Astrocyte of the spinal cord (primary cell): ENCODE data around the gene APBA2.
A peak's percentile ranks its signal among the peaks of the same experiment; 100 is the strongest.

ENCODE experiments used
- DNase-seq: peaks from one replicate; pipeline ENCODE4 v3.0.0; 2011; ENCODE audit warnings: low read depth, low spot score
- H3K4me3 ChIP-seq: 2 replicates; pipeline ENCODE4 v1.5.1; 2011; ENCODE audit warnings: low read depth, mild to moderate bottlenecking, low read length, moderate library complexity
- CTCF ChIP-seq: IDR thresholded peaks from 2 replicates; pipeline ENCODE4 v1.5.1; 2012; ENCODE audit warnings: low read depth, mild to moderate bottlenecking, low read length, inconsistent platforms
- in situ Hi-C: cut with HindIII; loops from 2 replicates; pipeline ENCODE4 v1.10.0; 2017; ENCODE audit warnings: low sequenced_read_pairs

The APBA2 gene

GRCh38 chr15:29087521-29088285 is 201.9 kb downstream of the APBA2 start:
- no peak for TF ChIP-seq CTCF
- DNase-seq: no peak
- no peak overlapping the region for H3K4me3 ChIP-seq
- in situ Hi-C loops: no loop called here

GRCh38 chr15:29088666-29089065 is 202.9 kb downstream of the APBA2 start:
- no peak overlapping the region for H3K4me3 ChIP-seq
- in situ Hi-C loops: no loop called here
- no peak for TF ChIP-seq CTCF
- no peak for DNase-seq

- TF ChIP-seq CTCF: peak; percentile 45
- in situ Hi-C loops: no loop called here
- H3K4me3 ChIP-seq: no peak overlapping the region
- peak; percentile 38 for DNase-seq
These were observed 204.2 kb downstream of the APBA2 start for GRCh38 chr15:29089731-29090616.

GRCh38 chr15:29090617-29091466 is 205.1 kb downstream of the APBA2 start:
- TF ChIP-seq CTCF: peak; percentile 89
- no peak overlapping the region for H3K4me3 ChIP-seq
- in situ Hi-C loops: no loop called here
- DNase-seq: no peak

- no peak for TF ChIP-seq CTCF
- in situ Hi-C loops: no loop called here
- DNase-seq: no peak
- H3K4me3 ChIP-seq: no peak overlapping the region
These were observed 205.9 kb downstream of the APBA2 start for GRCh38 chr15:29091666-29092065.
